K562 (cell line): ENCODE results near the gene UBXN11. TPM values are rescaled to one million over a fixed set of nuclear protein-coding genes. Genes with fewer than 3 reads are reported as not detected.

Source experiments
- ATF6 ChIP-seq: sonication (generic); formaldehyde crosslinking; IDR thresholded peaks from 2 replicates; pipeline ENCODE4 v1.4.0; 2020; ENCODE audit warnings: mild to moderate bottlenecking, missing genetic modification reagents
- BHLHE40 ChIP-seq: IDR thresholded peaks from 2 replicates; pipeline ENCODE4 v1.6.1; 2011; ENCODE audit warnings: low read length, improper control_type of control experiment
- CBX3 ChIP-seq, 2 experiments: IDR thresholded peaks; 1 replicate in 1 of 2; 2 replicates in 1 of 2; pipeline ENCODE4 v1.6.1; 2012; ENCODE audit warnings: inconsistent platforms in 2 of 2, low read length in 2 of 2, borderline replicate concordance in 1 of 2, control low read depth in 1 of 2
- CGGBP1 ChIP-seq: fragments of 250-450 bp; sonication (Bioruptor Pico); IDR thresholded peaks from 2 replicates; pipeline ENCODE4 v1.9.0; 2021; ENCODE audit warnings: mild to moderate bottlenecking
- ESRRB ChIP-seq: fragments of 250-450 bp; sonication (Bioruptor Pico); IDR thresholded peaks from 2 replicates; pipeline ENCODE4 v1.5.0; 2020; ENCODE audit warnings: mild to moderate bottlenecking, moderate library complexity, borderline replicate concordance
- ETV1 ChIP-seq: fragments of 450-650 bp; conservative IDR thresholded peaks from 2 replicates; pipeline ENCODE4 v1.6.1; 2016; ENCODE audit warnings: missing genetic modification characterization, control low read depth, low read depth, missing compliant biosample characterization
- FUS ChIP-seq: fragments of 200-400 bp; formaldehyde crosslinking; optimal IDR thresholded peaks from 2 replicates; pipeline ENCODE3; 2017; ENCODE audit warnings: low read depth, low read length
- GTF2F1 ChIP-seq: IDR thresholded peaks from 2 replicates; pipeline ENCODE4 v1.6.1; 2011; ENCODE audit warnings: low read depth, low read length, improper control_type of control experiment
- POLR2B ChIP-seq: fragments of 450-650 bp; IDR thresholded peaks from 2 replicates; pipeline ENCODE4 v1.6.1; 2018; ENCODE audit warnings: low read depth; ENCODE audit not compliant: partially characterized antibody
- REST ChIP-seq, 2 experiments: fragments of 450-650 bp; formaldehyde crosslinking in 1 of 2; IDR thresholded peaks; 2 replicates each; pipeline versions ENCODE4 v1.4.0 to v1.6.1; 2014 to 2020; ENCODE audit warnings: mild to moderate bottlenecking in 2 of 2, borderline replicate concordance in 1 of 2, low read depth in 1 of 2
- RNF219 ChIP-seq: fragments of 250-450 bp; sonication (Bioruptor Pico); IDR thresholded peaks from 2 replicates; pipeline ENCODE4 v1.5.0; 2022; ENCODE audit warnings: mild to moderate bottlenecking
- TARDBP ChIP-seq: fragments of 450-650 bp; IDR thresholded peaks from 2 replicates; pipeline ENCODE4 v1.6.1; 2016
- ZNF197 ChIP-seq: fragments of 200-800 bp; sonication (Bioruptor generic); IDR thresholded peaks from 2 replicates; pipeline ENCODE4 v1.6.1; 2016; ENCODE audit warnings: low read depth, missing genetic modification characterization, missing compliant biosample characterization
- ZNF282 ChIP-seq: sonication (generic); formaldehyde crosslinking; IDR thresholded peaks from 2 replicates; pipeline ENCODE4 v1.8.1; 2023; ENCODE audit warnings: missing genetic modification reagents
- ZNF507 ChIP-seq: conservative IDR thresholded peaks from 2 replicates; pipeline ENCODE4 v1.6.1; 2017; ENCODE audit warnings: missing genetic modification characterization, missing compliant biosample characterization
- ZNF561 ChIP-seq: fragments of 450-650 bp; formaldehyde crosslinking; conservative IDR thresholded peaks from 2 replicates; pipeline ENCODE4 v1.4.0; 2020; ENCODE audit warnings: mild to moderate bottlenecking, moderate library complexity
- polyA plus RNA-seq, 8 experiments: library from polyadenylated mRNA; depleted of rRNA in 4 of 8; stranded (reverse) in 5 of 8; unstranded in 3 of 8; fragments of >200 nt; fragmentation: Nextera tagmentation in 2 of 8; fragmentation: Illumina TruSeq in 1 of 8; extraction: Ambion mirVana in 2 of 8; extraction: Trizol in 1 of 8; gene quantifications; 2 replicates each; pipeline versions ENCODE4 v1.2.1 to v1.2.3, GENCODE V29; 2011 to 2014; ENCODE audit warnings: inconsistent platforms in 1 of 8, missing spikeins in 1 of 8
- total RNA-seq, 7 experiments: library from RNA; depleted of rRNA in 6 of 7; stranded (reverse); fragments of >200 nt in 6 of 7; fragmentation: Illumina TruSeq in 2 of 7; extraction: Trizol in 2 of 7; gene quantifications; 2 replicates each; pipeline versions ENCODE4 v1.2.1 to v1.2.3, GENCODE V29; 2011 to 2021; ENCODE audit warnings: low replicate concordance in 1 of 7

The UBXN11 gene
- total and polyA plus RNA-seq, 9 of the 15 experiments (the other 6 are each of a cell fraction or from before 2014, with no cell fraction given) = 0.48 to 34.3 (median 11.3) TPM

GRCh38 chr1:26317612-26318337 lies 11.3 kb upstream of the UBXN11 start, which contains the start of gene CD52 (continued):
- TF ChIP-seq FUS (no peak), BHLHE40 (no peak), ZNF507 (tag) (no peak), ZNF561 (CRISPR knock-in tag) (no peak), GTF2F1 (no peak), CBX3 (IDR thresholded peaks at IDR 0.05; ENCODE audit: borderline replicate concordance in 1 of 2, low read length in 2 of 2) (no peak), ESRRB (CRISPR knock-in tag) (no peak), ZNF197 (CRISPR knock-in tag) (no peak), ETV1 (tag) (no peak), TARDBP (no peak), POLR2B (peak; percentile 35), ATF6 (CRISPR knock-in tag) (no peak), ZNF282 (CRISPR knock-in tag) (no peak), RNF219 (no peak), REST (IDR thresholded peaks at IDR 0.05; ENCODE audit: borderline replicate concordance) (no peak), REST (CRISPR knock-in tag; IDR thresholded peaks at IDR 0.05; ENCODE audit: low read depth) (no peak), CGGBP1 (no peak)
